ENCODE measurements around the gene TP53RK. TPM values are rescaled to one million over a fixed set of nuclear protein-coding genes. Genes with fewer than 3 reads are reported as not detected.

The TP53RK gene
- total and polyA plus RNA-seq, 2 of the 13 experiments (the other 11 are each of a cell fraction or from before 2014, with no cell fraction given), result 12.9 to 25.5 TPM

DNA sequence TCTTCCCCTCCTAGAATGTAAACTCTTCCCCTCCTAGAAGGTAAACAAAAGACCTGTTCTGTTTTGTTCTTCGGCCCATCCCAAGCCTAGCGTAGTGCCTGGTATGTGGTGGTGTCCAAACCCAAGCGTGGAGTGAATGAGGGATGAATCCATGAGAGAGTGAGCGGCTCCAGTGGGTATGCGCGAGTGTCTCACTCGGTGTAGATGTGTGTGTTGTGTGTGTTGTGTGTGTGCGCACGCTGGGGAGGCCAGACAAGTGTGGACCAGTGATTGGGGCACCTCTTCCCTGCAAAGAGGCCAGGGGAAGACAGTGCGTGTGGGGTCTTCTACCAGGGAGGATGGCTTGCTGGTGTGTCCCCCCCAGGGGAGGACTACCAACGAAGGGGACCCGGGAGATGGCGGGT, 19.8 kb upstream of the TP53RK start (continued):
- TF ChIP-seq SMAD1 (CRISPR knock-in tag; IDR thresholded peaks at IDR 0.05; ENCODE audit: borderline replicate concordance, low read depth) (0 out of 2 replicates have a peak, but pooled peaks have one; percentile 2), STAT6 (CRISPR knock-in tag; IDR thresholded peaks at IDR 0.05; ENCODE audit: borderline replicate concordance) (peak; percentile 20; the same call in 1 of the 2 replicates), GZF1 (CRISPR knock-in tag; IDR thresholded peaks at IDR 0.05) (peak; percentile 4; the same call in 1 of the 2 replicates), MTERF4 (CRISPR knock-in tag; IDR thresholded peaks at IDR 0.05) (0 out of 2 replicates have a peak, but pooled peaks have one; percentile 30), REXO4 (CRISPR knock-in tag; IDR thresholded peaks at IDR 0.05; ENCODE audit: borderline replicate concordance) (peak; percentile 25; the same call in 1 of the 2 replicates), ETS1 (CRISPR knock-in tag; IDR thresholded peaks at IDR 0.05) (no peak), GTF2F1 (IDR thresholded peaks at IDR 0.05; ENCODE audit: low read length) (0 out of 2 replicates have a peak, but pooled peaks have one; percentile 42), ZNF780A (CRISPR knock-in tag; IDR thresholded peaks at IDR 0.05) (0 out of 2 replicates have a peak, but pooled peaks have one; percentile 21), ZBTB38 (CRISPR knock-in tag; IDR thresholded peaks at IDR 0.05) (peak; percentile 95), ZNF263 (CRISPR knock-in tag; IDR thresholded peaks at IDR 0.05) (peak; percentile 91), PBX2 (CRISPR knock-in tag; IDR thresholded peaks at IDR 0.05) (no peak), IRF2 (CRISPR knock-in tag; IDR thresholded peaks at IDR 0.05) (0 out of 2 replicates have a peak, but pooled peaks have one; percentile 3), MEIS1 (CRISPR knock-in tag; IDR thresholded peaks at IDR 0.05; ENCODE audit: borderline replicate concordance) (peak; percentile 9; the same call in 1 of the 2 replicates)
- TF ChIP-seq, protein P1, sequence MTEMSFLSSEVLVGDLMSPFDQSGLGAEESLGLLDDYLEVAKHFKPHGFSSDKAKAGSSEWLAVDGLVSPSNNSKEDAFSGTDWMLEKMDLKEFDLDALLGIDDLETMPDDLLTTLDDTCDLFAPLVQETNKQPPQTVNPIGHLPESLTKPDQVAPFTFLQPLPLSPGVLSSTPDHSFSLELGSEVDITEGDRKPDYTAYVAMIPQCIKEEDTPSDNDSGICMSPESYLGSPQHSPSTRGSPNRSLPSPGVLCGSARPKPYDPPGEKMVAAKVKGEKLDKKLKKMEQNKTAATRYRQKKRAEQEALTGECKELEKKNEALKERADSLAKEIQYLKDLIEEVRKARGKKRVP (CRISPR knock-in tag; IDR thresholded peaks at IDR 0.05), result peak in 1 of 2 experiments; percentile 39; a peak in 1 of 4 replicates
- TF ChIP-seq, protein P2, sequence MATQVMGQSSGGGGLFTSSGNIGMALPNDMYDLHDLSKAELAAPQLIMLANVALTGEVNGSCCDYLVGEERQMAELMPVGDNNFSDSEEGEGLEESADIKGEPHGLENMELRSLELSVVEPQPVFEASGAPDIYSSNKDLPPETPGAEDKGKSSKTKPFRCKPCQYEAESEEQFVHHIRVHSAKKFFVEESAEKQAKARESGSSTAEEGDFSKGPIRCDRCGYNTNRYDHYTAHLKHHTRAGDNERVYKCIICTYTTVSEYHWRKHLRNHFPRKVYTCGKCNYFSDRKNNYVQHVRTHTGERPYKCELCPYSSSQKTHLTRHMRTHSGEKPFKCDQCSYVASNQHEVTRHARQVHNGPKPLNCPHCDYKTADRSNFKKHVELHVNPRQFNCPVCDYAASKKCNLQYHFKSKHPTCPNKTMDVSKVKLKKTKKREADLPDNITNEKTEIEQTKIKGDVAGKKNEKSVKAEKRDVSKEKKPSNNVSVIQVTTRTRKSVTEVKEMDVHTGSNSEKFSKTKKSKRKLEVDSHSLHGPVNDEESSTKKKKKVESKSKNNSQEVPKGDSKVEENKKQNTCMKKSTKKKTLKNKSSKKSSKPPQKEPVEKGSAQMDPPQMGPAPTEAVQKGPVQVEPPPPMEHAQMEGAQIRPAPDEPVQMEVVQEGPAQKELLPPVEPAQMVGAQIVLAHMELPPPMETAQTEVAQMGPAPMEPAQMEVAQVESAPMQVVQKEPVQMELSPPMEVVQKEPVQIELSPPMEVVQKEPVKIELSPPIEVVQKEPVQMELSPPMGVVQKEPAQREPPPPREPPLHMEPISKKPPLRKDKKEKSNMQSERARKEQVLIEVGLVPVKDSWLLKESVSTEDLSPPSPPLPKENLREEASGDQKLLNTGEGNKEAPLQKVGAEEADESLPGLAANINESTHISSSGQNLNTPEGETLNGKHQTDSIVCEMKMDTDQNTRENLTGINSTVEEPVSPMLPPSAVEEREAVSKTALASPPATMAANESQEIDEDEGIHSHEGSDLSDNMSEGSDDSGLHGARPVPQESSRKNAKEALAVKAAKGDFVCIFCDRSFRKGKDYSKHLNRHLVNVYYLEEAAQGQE (IDR thresholded peaks at IDR 0.05; ENCODE audit: borderline replicate concordance in 1 of 2, low read depth in 1 of 2, low read length in 2 of 2), result no peak

Data from HepG2 (cell line).